RWPE1 (cell line): ENCODE results near the gene CNTLN.

Experiments
- CTCF ChIA-PET: fragments of 350-600 bp; sonication (Branson Sonifier 250); formaldehyde crosslinking; extraction: SDS; loops from one replicate; lab custom pipeline; 2021; lab: Yijun Ruan, JAX
- POLR2A ChIA-PET: fragments of 400-600 bp; formaldehyde crosslinking; extraction: SDS; loops from one replicate; lab custom pipeline; 2020; ENCODE audit warnings: antibody characterized with exemption; ENCODE audit not compliant: low non-redundant PET; lab: Yijun Ruan, JAX
- DNase-seq: peaks from one replicate; pipeline ENCODE4 v3.0.0; 2012; ENCODE audit warnings: low spot score
- H3K27ac ChIP-seq: fragments of 450-650 bp; 2 replicates; pipeline ENCODE4 v1.5.1; 2017
- CTCF ChIP-seq: fragments of 450-650 bp; conservative IDR thresholded peaks from 2 replicates; pipeline ENCODE4 v1.5.1; 2017; ENCODE audit warnings: low read depth, mild to moderate bottlenecking

CNTLN gene

GRCh38 chr9:17137566-17137965 lies 2.7 kb downstream of the CNTLN start:
- TF ChIP-seq CTCF = no peak
- DNase-seq = no peak
- no peak overlapping the region for H3K27ac ChIP-seq
- POLR2A ChIA-PET = no interaction called here
- CTCF ChIA-PET = interaction anchor here (0.9 kb wide), 1 partner anchor 21 kb away, joined by 3 read pairs; no protein-coding TSS in a partner anchor

GRCh38 chr9:17138503-17138902 lies 3.7 kb downstream of the CNTLN start:
- CTCF ChIA-PET = interaction anchor here (0.9 kb wide), 1 partner anchor 22 kb away, joined by 3 read pairs; no protein-coding TSS in a partner anchor
- TF ChIP-seq CTCF = no peak
- DNase-seq = no peak
- POLR2A ChIA-PET = no interaction called here
- no peak overlapping the region for H3K27ac ChIP-seq

- no peak overlapping the region for H3K27ac ChIP-seq
- POLR2A ChIA-PET = no interaction called here
- TF ChIP-seq CTCF = no peak
- CTCF ChIA-PET = interaction anchor here (0.7 kb wide), 1 partner anchor 1348 kb away, joined by 6 read pairs; no protein-coding TSS in a partner anchor
- no peak for DNase-seq
Observed at GRCh38 chr9:17140418-17140817, 5.6 kb downstream of the CNTLN start.

DNA sequence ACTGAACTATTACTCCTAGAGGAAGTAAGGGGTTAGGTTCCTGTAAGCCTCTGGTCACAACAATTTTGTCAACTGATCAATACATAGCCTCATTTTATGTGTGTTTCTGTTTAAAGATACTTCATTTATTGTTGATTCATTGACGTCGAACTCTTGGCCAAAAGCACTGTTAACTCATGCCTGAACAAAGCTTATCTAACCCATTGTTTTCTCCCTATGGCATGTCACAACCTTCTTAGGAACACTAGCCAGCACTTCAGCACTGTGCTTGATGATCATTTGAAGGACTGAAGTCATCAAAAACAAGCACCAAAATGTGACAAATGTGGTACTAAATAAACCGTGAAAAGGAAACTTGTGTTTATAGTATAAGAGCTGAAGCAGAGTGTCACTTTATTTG lies 13.5 kb downstream of the CNTLN start:
- ChIA-PET CTCF (no interaction called here), POLR2A (no interaction called here)
- no peak overlapping the region for H3K27ac ChIP-seq
- no peak for TF ChIP-seq CTCF
- no peak for DNase-seq

DNA sequence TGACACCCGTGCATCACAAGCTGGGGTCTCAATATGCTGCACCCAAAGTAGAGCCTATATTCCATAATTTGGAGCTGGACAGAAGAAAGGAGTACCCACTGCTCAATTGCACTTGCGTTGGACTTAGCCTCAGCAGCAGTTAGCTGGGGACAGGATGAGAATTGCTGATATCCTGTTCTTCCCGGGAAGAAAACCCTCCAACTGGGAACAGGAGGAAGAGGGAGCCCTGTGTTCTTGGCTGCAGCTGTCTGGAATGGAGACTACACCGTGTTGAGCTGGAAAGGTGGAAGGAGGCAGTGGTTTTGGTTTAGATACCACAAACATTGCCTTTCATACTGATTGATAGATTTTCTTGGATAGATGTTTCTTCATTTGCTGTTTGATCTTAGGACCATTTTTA lies 24.6 kb downstream of the CNTLN start:
- no peak for TF ChIP-seq CTCF
- H3K27ac ChIP-seq = no peak overlapping the region
- POLR2A ChIA-PET = no interaction called here
- CTCF ChIA-PET = no interaction called here
- no peak for DNase-seq

- DNase-seq = no peak
- H3K27ac ChIP-seq = no peak overlapping the region
- ChIA-PET CTCF (no interaction called here), POLR2A (no interaction called here)
- no peak for TF ChIP-seq CTCF
Observed at GRCh38 chr9:17160327-17160726, 25.5 kb downstream of the CNTLN start.

GRCh38 chr9:17165764-17166163 lies 30.9 kb downstream of the CNTLN start:
- DNase-seq = no peak
- no peak overlapping the region for H3K27ac ChIP-seq
- ChIA-PET CTCF (no interaction called here), POLR2A (no interaction called here)
- TF ChIP-seq CTCF = no peak
